Activated CD4-positive, alpha-beta memory T cell treated with anti-CD3 and anti-CD28 coated beads for 36 hours (primary cell): ENCODE results near the gene BCL2. TPM values are rescaled to one million over a fixed set of nuclear protein-coding genes. Genes with fewer than 3 reads are reported as not detected.

ENCODE experiments used
- CTCF ChIA-PET: fragments of 350-600 bp; sonication (Branson Sonifier 250); formaldehyde crosslinking; loops from one replicate; lab custom pipeline; 2021; ENCODE audit warnings: antibody characterized with exemption, inconsistent platforms; lab: Charles Lee
- POLR2A ChIA-PET: fragments of 350-600 bp; sonication (Branson Sonifier 250); formaldehyde crosslinking; loops from one replicate; lab custom pipeline; 2021; ENCODE audit warnings: antibody characterized with exemption; lab: Charles Lee
- DNase-seq: peaks from one replicate; pipeline ENCODE4 v3.0.0-alpha.2; 2020
- H3K27ac Mint-ChIP-seq: one replicate; pipeline ENCODE4 v1.8.0; 2021; ENCODE audit warnings: mixed read lengths
- H3K27me3 Mint-ChIP-seq: one replicate; pipeline ENCODE4 v1.8.0; 2021; ENCODE audit warnings: mixed read lengths
- H3K36me3 Mint-ChIP-seq: one replicate; pipeline ENCODE4 v1.8.0; 2021; ENCODE audit warnings: mixed read lengths
- H3K4me1 Mint-ChIP-seq: one replicate; pipeline ENCODE4 v1.8.0; 2021; ENCODE audit warnings: low read depth, mixed read lengths
- H3K4me3 Mint-ChIP-seq: one replicate; pipeline ENCODE4 v1.8.0; 2021; ENCODE audit warnings: mild to moderate bottlenecking, mixed read lengths
- H3K9me3 Mint-ChIP-seq: one replicate; pipeline ENCODE4 v1.8.0; 2021; ENCODE audit warnings: mixed read lengths
- intact Hi-C: fragments of 100-400 bp; cut with micrococcal nuclease; formaldehyde crosslinking; loops from one replicate; pipeline ENCODE4 v1.15.1; 2023
- total RNA-seq, 2 experiments: library from RNA; stranded (reverse); gene quantifications; one replicate each; pipeline ENCODE4 v1.2.3, GENCODE V29; 2021

BCL2 gene
- total RNA-seq, 2 experiments from 2014 or later, result 66.9 to 67.9 TPM

DNA sequence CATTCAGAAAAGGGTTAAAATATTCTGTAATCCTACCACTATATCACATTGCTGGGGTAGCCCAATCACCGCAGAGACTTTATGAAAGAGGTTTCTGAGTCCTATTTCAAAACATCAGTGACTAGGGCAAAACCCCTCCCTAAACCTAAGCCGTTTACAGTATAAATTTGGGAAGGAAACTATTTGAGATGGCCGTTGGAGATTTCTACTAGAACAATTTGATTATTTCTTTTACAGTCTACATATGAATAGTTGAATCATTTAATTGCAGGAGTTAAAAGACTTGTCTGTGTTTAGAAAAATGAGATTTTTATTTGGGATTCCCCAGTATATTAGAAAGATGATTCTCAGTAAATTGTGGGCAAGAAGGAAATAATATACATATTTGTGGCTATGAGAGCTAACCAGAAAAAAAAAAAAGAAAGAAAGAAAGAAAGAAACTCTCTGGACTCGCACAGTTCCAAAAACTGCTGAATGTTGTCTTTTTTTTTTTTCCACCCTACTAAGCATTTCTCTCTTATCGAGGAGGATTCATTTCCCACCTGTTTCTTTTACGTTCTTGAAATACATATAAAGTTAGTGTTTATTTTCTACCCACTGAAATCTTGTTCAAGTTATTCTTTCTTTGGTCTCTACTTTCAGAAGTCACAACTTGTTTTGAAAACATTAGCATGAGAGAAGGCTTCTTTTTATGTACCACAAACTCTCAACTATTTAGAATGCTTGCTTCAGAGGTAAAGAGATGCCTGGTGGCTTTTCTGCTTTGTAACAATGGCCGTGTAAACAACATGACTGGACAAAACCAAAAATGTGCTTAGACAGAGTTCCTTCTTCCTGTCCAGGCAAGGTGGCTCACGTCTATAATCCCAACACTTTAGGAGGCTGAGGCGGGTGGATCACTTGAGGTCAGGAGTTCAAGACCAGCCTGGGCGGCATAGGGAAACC lies 65.9 kb downstream of the BCL2 start:
- CTCF ChIA-PET, result interaction anchor here (0.6 kb wide), 1 partner anchor 40 kb away, joined by 3 read pairs; no protein-coding TSS in a partner anchor
- peaks cover 56% of the 10 kb centered on the region for H3K36me3 Mint-ChIP-seq
- POLR2A ChIA-PET, result no interaction called here
- H3K4me3 Mint-ChIP-seq, result no peak overlapping the region
- H3K27ac Mint-ChIP-seq, result peak overlapping the region; percentile 62
- H3K27me3 Mint-ChIP-seq, result no peaks in the 10 kb centered on the region
- no peak for DNase-seq
- intact Hi-C loops, result loop anchor here (1.0 to 2.0 kb wide), 7 partner anchors 15 to 93 kb away; no protein-coding TSS in a partner anchor
- H3K4me1 Mint-ChIP-seq, result peaks cover 74% of the 10 kb centered on the region
- no peaks in the 10 kb centered on the region for H3K9me3 Mint-ChIP-seq

DNA sequence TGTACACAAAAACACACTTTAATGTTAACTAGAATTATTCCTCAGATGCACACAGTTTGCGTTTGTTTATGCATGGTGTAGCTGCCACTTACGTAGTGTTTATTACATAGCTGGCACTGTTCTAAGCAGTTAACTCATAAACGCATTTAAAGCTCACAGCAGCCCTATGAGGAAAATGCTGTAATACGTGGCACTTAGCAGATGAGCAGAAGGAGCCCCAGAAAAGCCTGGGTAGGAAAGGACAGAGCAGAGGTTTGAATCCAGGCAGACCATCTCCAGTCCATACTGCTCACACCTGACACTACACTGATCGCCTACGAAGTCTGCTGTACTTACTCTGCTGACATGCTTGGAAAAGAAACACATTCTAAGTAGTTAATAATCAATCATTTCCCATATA lies 66.6 kb downstream of the BCL2 start:
- Mint-ChIP-seq H3K9me3 (no peaks in the 10 kb centered on the region), H3K4me3 (no peak overlapping the region), H3K27ac (peak overlapping the region; percentile 62), H3K27me3 (no peaks in the 10 kb centered on the region), H3K36me3 (peaks cover 60% of the 10 kb centered on the region), H3K4me1 (peaks cover 67% of the 10 kb centered on the region)
- no peak for DNase-seq
- intact Hi-C loops, result loop anchor here (1.0 to 2.0 kb wide), 4 partner anchors 16 to 93 kb away; no protein-coding TSS in a partner anchor
- POLR2A ChIA-PET, result no interaction called here
- CTCF ChIA-PET, result no interaction called here

DNA sequence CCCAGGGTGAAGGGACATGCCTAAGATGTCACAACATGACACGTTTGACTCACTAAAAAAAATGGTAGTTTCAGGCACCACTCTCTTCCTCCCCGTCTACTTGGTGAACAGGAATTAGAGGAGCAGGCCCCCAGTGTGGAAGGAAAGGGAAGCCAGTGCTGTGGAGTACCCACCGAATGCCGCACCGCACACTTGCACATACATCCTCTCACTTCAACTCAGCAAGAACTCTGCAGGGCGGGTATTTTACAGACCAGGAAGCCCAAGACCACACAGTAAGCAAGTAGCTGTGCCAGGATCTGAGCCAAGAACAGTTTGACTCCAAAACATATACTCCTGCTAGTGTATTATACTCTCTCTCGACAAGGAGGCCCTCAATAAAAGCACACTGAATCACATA lies 69.8 kb downstream of the BCL2 start:
- no peak overlapping the region for H3K4me3 Mint-ChIP-seq
- H3K36me3 Mint-ChIP-seq, result peaks cover 52% of the 10 kb centered on the region
- POLR2A ChIA-PET, result no interaction called here
- peak overlapping the region; percentile 29 for H3K27ac Mint-ChIP-seq
- no peak for DNase-seq
- CTCF ChIA-PET, result no interaction called here
- no peaks in the 10 kb centered on the region for H3K9me3 Mint-ChIP-seq
- no peaks in the 10 kb centered on the region for H3K27me3 Mint-ChIP-seq
- peaks cover 48% of the 10 kb centered on the region for H3K4me1 Mint-ChIP-seq
- intact Hi-C loops, result no loop called here

DNA sequence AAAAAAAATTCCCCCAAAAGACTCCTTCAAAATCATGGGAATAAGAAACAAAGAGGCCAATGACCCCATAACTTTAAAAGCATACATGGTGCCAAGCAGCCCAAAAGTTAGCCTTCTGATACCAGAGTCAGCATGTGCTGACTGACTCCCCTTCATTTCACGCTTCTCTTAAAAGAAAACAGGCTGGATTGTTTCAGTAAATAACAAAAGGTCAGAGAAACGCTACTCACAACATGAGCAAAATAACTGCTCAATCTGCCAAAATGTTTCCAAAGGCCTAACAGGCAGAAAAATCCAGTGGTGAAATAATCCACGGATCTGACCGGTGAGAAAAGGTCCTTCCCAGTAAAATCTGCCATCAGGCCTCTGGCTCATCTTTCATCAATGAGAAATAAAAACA lies 71.6 kb downstream of the BCL2 start:
- no peak for DNase-seq
- ChIA-PET CTCF (no interaction called here), POLR2A (no interaction called here)
- Mint-ChIP-seq H3K27me3 (no peaks in the 10 kb centered on the region), H3K36me3 (peaks cover 44% of the 10 kb centered on the region), H3K4me3 (no peak overlapping the region), H3K9me3 (no peaks in the 10 kb centered on the region), H3K27ac (no peak overlapping the region), H3K4me1 (peaks cover 41% of the 10 kb centered on the region)
- intact Hi-C loops, result no loop called here

DNA sequence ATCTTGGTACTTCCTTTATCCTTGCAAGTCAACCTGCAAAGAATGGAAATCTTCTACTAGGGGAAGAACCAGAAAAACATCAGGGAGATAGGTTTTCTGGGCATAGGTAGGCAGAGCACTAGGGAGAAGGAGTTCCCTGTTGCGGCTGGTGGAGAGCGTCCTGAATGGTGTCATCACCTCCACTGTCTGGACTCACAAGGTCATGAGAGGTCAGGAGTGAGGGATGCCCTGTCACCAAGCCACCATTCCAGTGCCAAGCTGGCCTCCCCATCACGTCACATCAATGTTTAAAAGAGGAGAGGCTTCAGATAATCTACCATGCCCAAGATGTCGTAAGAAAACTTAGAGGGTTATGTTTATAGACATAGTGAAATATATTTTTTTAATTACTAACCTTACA lies 72.1 kb downstream of the BCL2 start:
- Mint-ChIP-seq H3K9me3 (no peaks in the 10 kb centered on the region), H3K27me3 (no peaks in the 10 kb centered on the region), H3K36me3 (peaks cover 45% of the 10 kb centered on the region), H3K4me3 (no peak overlapping the region), H3K4me1 (peaks cover 41% of the 10 kb centered on the region), H3K27ac (no peak overlapping the region)
- intact Hi-C loops, result no loop called here
- ChIA-PET POLR2A (no interaction called here), CTCF (no interaction called here)
- DNase-seq, result no peak

DNA sequence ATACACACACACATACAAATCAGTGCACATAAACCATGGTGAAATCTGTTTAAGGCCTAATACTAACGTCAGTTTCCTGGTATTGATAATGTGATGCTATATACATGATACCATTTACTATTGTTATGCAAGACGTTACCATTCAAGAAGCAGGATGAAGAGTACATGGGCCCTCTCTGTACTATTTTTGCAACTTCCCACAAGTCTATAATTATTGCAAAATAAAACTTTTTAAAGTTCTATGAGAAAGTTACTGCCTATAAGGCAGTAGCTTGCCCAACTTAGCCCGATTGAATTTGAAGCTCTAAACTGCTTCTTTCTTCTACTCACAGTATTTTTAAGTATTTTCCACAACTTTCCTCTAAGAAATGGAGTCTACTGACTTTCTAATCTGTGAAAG lies 74.0 kb downstream of the BCL2 start:
- POLR2A ChIA-PET, result no interaction called here
- Mint-ChIP-seq H3K4me1 (peaks cover 47% of the 10 kb centered on the region), H3K9me3 (no peaks in the 10 kb centered on the region)

DNA sequence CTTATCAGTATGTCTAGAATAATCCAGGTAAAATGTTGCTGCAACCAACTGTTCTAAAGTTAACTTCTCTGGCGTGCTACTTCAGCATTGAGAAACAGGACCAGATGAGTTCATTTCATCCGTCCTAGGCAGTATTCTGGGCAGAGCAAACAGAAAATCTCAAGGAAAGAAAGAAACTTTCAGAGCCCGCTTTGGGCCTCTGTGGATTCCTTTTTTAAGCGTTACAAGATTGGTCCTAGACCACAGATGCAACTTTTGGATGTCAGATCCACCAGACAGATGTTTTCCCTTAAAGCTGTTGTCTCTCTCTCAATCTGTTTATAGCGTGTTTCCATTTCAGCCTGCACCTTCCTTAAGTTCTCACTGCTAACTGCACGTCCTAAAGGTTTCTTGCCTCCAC lies 75.0 kb downstream of the BCL2 start:
- ChIA-PET CTCF (interaction anchor here (1.0 kb wide), 1 partner anchor 20 kb away, joined by 3 read pairs; no protein-coding TSS in a partner anchor), POLR2A (no interaction called here)
- Mint-ChIP-seq H3K4me1 (peaks cover 38% of the 10 kb centered on the region), H3K27me3 (no peaks in the 10 kb centered on the region), H3K9me3 (no peaks in the 10 kb centered on the region), H3K36me3 (peaks cover 51% of the 10 kb centered on the region), H3K4me3 (no peak overlapping the region), H3K27ac (no peak overlapping the region)
- intact Hi-C loops, result no loop called here
- no peak for DNase-seq

More for the DNA sequence above, 74.0 kb downstream of the BCL2 start:
- Mint-ChIP-seq H3K4me3 (no peak overlapping the region), H3K27ac (no peak overlapping the region), H3K27me3 (no peaks in the 10 kb centered on the region), H3K36me3 (peaks cover 50% of the 10 kb centered on the region)
- CTCF ChIA-PET, result interaction anchor here (1.0 to 1.1 kb wide), 2 partner anchors 21 to 73 kb away, joined by 3 read pairs; no protein-coding TSS in a partner anchor
- DNase-seq, result no peak
- intact Hi-C loops, result no loop called here

DNA sequence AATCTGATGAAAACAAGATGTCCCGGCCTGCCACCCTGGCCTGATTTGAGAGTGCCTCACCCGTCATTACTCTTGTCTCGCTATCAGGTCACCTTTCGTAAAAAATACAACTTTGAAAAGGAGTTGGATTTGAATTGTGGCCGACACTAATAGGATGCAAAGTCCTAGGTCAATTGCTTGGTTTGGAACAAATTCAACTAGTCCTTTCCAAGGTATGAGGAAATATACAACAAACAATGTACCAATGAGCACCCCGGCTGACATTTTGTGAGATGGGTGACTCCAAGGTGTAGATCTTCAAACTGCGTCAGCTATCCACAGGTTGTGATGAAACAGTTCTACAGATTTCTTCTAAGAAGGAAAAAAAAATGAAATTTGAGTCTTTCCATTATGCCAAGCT lies 77.8 kb downstream of the BCL2 start:
- ChIA-PET POLR2A (no interaction called here), CTCF (interaction anchor here (1.6 kb wide), 1 partner anchor 77 kb away, joined by 5 read pairs; no protein-coding TSS in a partner anchor)
- H3K4me3 Mint-ChIP-seq, result no peak overlapping the region
- no peak overlapping the region for H3K27ac Mint-ChIP-seq
- peaks cover 48% of the 10 kb centered on the region for H3K4me1 Mint-ChIP-seq
- H3K9me3 Mint-ChIP-seq, result peaks cover 3% of the 10 kb centered on the region
- peaks cover 50% of the 10 kb centered on the region for H3K36me3 Mint-ChIP-seq
- DNase-seq, result no peak
- no peaks in the 10 kb centered on the region for H3K27me3 Mint-ChIP-seq
- intact Hi-C loops, result no loop called here

DNA sequence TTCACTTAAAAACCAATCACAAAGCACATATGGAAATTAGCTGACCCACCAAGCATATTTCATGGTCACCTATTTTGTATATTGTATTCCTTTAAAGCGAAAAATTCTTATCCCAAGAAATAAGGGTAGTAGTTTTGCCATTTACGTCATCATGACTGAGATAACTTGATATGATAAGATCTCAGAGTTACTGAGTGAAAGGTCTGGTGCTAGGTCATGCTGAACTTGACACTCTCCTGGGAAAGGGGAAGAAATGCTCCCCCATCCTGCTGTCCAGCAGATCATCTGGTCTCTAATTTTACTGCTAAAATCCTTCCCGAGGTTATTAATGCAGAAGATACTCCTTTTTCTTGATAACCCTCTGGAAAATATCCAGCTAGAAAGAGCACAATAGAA lies 78.3 kb downstream of the BCL2 start:
- Mint-ChIP-seq H3K4me1 (peaks cover 49% of the 10 kb centered on the region), H3K4me3 (no peak overlapping the region), H3K36me3 (peaks cover 52% of the 10 kb centered on the region), H3K27ac (no peak overlapping the region), H3K27me3 (no peaks in the 10 kb centered on the region), H3K9me3 (peaks cover 7% of the 10 kb centered on the region)
- no peak for DNase-seq
- CTCF ChIA-PET, result interaction anchor here (1.6 kb wide), 1 partner anchor 77 kb away, joined by 5 read pairs; no protein-coding TSS in a partner anchor
- POLR2A ChIA-PET, result no interaction called here
- intact Hi-C loops, result no loop called here

DNA sequence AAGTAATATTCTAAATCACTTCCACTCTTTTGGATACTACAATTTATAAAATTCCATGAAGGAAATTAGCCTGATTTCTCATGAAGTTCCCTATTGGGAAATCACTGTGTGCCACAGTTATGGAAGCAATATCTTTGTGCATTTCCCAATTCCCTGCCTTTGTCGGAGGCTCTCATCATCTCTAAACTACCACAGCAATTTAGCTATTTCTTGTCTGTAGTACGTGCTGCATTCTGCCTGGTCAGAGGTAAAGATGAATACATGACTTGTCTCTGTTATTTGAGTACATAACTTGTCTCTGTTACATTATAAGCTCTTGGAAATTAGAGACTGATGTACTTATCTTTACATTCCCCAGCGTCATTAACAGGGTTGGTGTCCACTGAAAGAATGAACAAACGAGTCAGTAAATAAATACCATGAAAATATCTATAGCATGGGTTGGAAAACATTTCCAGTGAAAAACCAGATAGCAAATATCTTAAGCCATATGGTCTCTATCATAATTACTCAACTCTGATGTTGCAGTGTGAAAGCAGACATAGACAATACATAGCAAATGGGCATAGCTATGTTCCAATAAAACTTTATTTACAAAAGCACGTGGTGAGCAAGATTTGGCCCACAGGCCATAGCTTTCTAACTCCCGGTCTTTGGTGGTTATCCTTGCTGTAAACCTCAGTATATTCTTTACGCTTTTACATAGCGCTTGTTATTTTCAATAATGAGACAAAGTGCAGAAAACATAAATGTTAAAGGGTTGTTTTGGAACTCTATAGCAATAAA lies 78.8 kb downstream of the BCL2 start:
- H3K36me3 Mint-ChIP-seq, result peaks cover 58% of the 10 kb centered on the region
- ChIA-PET POLR2A (no interaction called here), CTCF (interaction anchor here (1.6 kb wide), 1 partner anchor 78 kb away, joined by 5 read pairs; no protein-coding TSS in a partner anchor)
- DNase-seq, result no peak
- peaks cover 13% of the 10 kb centered on the region for H3K9me3 Mint-ChIP-seq
- H3K4me3 Mint-ChIP-seq, result no peak overlapping the region
- H3K27ac Mint-ChIP-seq, result no peak overlapping the region
- intact Hi-C loops, result no loop called here
- H3K4me1 Mint-ChIP-seq, result peaks cover 51% of the 10 kb centered on the region
- no peaks in the 10 kb centered on the region for H3K27me3 Mint-ChIP-seq

DNA sequence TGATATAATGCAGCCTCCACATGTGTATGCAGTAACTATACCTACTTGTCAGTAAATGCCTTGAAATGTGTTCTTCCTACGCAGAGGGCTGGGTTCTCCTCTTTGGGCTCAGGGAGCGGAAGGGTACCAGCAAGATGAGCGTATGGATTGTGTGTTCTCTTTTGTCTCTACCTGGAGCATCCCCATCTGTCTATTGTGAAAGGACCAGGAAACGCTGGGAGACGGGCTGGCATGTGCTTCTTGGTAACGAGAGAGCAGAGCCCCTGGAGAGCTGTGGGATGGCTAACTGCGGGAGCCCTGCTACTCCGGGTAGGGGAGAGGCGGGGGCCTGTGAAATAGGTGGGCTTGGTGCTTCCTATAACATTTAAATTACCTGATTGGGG lies 80.9 kb downstream of the BCL2 start:
- CTCF ChIA-PET, result no interaction called here
- Mint-ChIP-seq H3K9me3 (peaks cover 23% of the 10 kb centered on the region), H3K4me3 (no peak overlapping the region), H3K27me3 (no peaks in the 10 kb centered on the region), H3K4me1 (peaks cover 58% of the 10 kb centered on the region), H3K27ac (no peak overlapping the region), H3K36me3 (peaks cover 66% of the 10 kb centered on the region)
- no peak for DNase-seq
- POLR2A ChIA-PET, result no interaction called here
- intact Hi-C loops, result no loop called here
